NCI-H345 treated with DMSO at 0.1 percent for 48 hours (cell line): ENCODE data around the gene ARAP2.
"Not testable (repeated sequence)": the region's sequence is repeated elsewhere in the genome, so short reads cannot be mapped to it uniquely, and the experiment has no call there.

ENCODE experiments used
- DNase-seq: peaks from one replicate; lab custom pipeline; 2025; ENCODE audit not compliant: unreplicated experiment; lab: John Stamatoyannopoulos, UW

Gene ARAP2

DNA sequence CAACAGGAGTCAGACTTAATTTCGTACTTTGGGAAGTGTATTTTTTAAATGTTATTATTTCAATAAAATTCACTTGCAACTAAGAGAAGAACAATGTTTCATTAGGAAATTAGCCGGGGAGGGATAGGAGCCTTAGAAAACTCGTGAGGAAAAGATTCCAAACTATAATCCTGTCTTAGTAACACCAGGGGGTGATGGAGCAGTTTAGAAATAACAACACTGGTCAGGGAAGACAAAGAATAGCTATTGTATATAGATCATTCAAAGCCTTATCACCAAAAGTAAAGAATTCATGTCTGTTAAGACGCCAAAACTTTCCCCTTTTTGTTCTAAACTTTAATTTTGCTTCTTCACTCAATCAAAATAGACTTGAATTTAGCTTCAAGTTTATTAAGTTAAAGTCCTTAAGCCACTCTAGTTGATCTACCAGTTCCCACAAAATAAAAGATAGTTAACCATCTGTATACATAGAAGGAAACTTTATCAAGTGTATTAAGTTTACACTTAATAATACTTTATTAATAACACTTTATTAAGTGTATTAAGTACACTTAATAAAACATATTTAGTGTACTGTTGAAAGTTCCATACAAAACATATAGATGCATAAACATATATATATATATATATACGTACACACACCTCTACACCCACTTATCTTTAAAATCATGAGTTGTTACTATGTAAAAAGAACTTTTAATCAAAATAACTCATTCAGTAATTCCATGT lies 60.5 kb downstream of the ARAP2 start:
- DNase-seq: no peak

DNA sequence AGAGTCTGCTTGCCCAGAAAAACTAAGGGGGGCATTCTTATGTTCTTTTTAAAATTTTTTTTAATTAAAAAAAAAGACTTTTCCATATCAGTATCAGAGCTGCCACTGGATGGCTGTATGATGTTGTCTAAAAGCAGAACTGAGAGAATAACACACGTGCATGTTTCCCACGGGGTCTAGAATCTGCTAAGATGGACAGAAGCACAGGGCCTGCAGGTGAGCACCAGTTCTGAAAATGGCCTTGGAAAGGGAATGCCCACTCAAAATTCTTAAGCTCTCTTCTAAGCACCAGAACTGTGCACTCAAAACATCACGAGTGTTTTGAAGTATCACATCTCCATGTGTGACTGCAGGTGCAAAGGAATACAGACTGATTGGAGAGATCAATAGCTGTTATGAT lies 61.1 kb downstream of the ARAP2 start:
- DNase-seq: no peak

DNA sequence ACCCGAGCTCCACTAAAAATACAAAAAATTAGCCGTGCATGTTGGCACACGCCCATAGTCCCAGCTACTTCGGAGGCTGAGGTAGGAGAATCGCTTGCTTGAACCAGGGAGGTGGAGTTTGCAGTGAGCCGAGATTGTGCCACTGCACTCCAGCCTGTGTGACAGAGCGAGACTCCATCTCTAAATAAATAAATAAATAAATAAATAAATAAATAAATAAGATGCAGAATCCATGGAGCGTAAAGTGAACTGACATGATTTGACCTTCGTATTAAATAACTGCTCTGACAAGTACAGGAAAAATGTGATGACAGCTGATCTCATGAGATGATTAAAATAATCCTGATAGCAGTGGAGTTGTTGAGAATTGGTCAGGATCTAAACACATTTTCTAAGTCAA lies 62.0 kb downstream of the ARAP2 start:
- not testable (repeated sequence) for DNase-seq

- no peak for DNase-seq
These were observed 64.1 kb downstream of the ARAP2 start for GRCh38 chr4:36180206-36180605.

DNA sequence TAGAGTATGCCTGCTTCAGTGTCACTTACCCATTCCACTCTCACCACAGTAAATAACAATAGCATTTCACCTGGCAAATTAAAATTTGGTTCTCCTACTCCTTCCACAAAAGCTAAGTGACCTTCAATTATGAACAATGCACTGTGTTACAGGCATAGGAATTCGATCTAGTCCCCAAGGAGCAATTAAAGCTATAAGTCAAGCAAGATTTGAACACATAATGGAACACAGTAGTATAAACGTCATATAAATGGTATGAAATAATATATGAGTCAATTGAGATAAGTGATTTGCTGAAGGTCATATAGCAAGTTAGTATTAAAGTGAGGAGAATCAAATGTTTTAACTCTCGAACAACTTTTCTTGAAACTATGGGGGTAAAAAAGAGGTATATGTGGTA lies 65.8 kb downstream of the ARAP2 start:
- DNase-seq: no peak

- DNase-seq: no peak
These were observed 66.4 kb downstream of the ARAP2 start for GRCh38 chr4:36177946-36178345.

- no peak for DNase-seq
These were observed 69.7 kb downstream of the ARAP2 start for GRCh38 chr4:36174570-36174969.

DNA sequence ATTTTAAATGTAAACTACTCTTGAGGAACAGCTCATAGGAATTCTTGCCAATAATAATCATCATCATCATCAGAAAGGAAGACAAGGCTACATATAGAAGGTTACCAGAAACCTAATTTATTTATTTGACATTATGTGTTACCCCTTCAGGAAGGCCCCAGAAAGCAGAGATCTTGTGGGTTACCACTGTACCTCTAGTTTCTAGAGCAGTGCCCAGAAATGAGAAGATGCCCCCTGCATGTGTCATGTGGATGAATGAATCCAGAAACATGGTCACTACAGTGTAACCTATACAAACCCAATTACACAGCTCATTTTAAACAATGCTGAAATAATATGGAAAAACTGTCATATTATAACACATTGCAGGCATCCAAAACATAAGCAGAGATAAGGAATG lies 70.4 kb downstream of the ARAP2 start:
- no peak for DNase-seq

GRCh38 chr4:36172656-36173055 lies 71.7 kb downstream of the ARAP2 start:
- DNase-seq: no peak

GRCh38 chr4:36168127-36168878 lies 76.0 kb downstream of the ARAP2 start:
- DNase-seq: no peak

- DNase-seq: no peak
These were observed 78.7 kb downstream of the ARAP2 start for GRCh38 chr4:36165631-36166005.

DNA sequence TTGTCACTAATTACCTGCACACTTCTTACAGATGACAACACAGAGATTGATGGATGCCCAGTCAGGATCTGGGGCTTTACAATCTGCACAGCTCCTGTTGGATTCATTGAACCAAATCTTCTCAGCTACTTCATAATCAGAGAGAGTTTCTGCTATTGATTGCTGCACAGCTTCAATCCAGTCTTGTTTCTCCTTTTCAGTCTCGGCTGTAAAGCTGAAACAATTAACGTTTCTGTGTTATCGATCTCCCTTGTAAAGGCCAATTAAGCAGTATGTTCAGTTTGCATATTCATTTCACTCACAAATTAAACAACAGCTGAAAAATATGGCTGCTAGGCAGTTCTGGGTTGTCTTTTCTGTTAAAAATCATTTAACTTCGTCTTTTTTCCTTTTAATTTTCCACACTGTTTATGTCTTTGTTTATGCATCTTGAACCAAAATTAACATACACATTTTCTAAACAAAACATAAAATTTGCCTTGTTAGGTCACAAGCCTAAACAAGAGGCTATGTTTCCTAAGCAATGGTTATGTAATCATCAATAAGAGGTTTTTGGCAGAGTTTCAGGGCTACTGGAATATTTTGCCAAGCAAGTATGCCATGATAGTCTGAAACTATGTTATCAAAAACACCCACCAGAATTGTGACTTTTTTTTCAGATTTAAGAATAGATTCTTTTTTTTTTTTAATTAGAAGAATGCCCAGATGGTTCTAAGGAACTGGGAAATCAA lies 79.2 kb downstream of the ARAP2 start:
- no peak for DNase-seq

GRCh38 chr4:36163198-36163597 lies 81.1 kb downstream of the ARAP2 start:
- DNase-seq: no peak

DNA sequence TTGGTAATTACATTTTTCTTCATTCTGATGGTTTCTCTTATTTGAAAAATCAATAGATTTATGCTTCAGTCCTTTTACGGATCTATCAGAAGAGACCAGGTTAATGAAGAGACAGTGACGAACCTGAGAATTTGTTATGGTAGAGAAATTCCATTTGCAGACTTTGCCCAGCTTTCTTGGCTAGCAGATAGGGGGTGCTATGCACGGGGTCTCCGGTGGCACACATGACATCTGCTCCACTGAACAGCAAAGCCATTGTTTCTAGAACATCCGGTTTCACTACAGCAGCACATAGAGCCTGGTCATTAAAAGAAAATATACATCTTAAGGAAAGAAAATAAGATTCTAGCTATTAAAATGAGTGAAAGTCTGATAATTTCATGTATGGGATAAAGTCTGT lies 85.1 kb downstream of the ARAP2 start:
- no peak for DNase-seq

- DNase-seq: peak; percentile 14
These were observed 91.6 kb downstream of the ARAP2 start for GRCh38 chr4:36152735-36153134.

DNA sequence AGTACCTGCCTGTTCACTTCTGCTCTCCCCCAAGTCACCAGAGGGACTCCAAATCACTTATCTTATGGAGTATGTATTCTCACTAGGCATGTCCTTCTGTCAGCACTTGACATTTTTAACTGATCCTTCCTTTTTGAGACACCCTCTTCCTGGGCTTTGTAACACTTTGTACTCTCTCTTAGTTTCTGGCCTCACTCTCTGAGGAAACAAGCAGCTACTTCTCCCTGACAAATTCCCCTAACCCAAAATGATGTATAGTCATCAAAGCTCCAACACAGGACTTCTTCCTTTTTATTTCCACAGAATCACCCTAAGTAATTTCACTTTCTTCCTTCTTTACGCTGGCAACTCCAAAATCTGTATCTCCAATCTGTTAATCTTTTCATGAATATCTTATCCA lies 101.8 kb downstream of the ARAP2 start:
- DNase-seq: no peak

GRCh38 chr4:36141186-36141585 lies 103.1 kb downstream of the ARAP2 start:
- no peak for DNase-seq

- no peak for DNase-seq
These were observed 103.9 kb downstream of the ARAP2 start for GRCh38 chr4:36140421-36140820.

DNA sequence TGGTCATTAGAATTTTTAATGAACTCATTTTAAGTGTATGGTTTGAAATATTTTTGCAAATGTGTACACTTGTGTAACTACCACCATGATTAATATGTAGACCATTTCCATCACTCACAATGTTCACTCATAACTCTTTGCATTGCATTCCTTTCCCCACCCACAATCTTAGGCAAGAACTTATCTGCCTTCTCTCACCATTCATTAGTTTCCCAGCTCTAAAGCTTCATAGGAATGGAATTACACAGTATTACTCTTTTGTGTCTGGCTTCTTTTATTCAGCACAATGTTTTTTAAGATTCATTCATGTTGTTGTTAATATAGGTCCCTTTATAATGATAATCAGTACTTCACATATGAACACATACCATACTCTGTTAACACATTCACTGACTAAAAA lies 106.1 kb downstream of the ARAP2 start:
- no peak for DNase-seq

DNA sequence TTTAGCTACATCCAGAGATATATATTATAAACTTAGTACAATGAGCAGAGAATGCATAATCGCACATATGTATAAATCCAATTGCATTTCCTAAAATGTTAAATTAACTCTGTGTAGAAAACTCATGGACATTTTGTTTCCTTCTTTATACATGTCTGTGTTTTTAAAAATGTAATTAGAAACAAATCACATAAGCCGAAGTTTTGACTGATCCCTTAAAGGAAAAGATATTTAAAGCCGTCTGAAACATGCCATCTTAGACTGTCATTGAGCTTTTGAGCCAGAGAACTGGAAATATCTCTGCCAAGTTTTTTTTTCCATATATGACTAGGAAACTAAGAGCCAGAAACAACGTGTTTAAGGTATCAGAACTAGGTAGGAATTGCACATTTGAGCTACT lies 107.0 kb downstream of the ARAP2 start:
- DNase-seq: no peak

DNA sequence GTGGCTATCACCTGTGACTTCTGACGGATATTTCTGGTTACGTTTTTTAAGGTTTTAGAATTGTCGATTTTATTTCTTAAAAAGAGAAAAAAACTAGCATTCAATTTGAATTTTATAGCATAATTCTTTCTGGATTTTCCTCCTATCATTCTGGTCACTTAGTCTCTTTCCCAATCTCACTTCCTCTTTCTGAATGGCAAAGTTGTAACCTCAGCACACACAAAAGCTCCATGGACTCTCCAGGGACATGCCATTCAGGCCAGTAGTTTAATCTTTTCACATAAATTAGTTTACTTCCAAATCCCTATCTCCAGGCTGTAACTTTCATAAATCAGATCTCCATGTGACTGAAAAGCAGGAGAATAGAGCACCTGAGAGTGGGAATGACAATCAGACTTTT lies 110.7 kb downstream of the ARAP2 start:
- no peak for DNase-seq

GRCh38 chr4:36133086-36133485 lies 111.2 kb downstream of the ARAP2 start:
- no peak for DNase-seq
